ENCODE measurements around the gene C15orf61.

Gene C15orf61

DNA sequence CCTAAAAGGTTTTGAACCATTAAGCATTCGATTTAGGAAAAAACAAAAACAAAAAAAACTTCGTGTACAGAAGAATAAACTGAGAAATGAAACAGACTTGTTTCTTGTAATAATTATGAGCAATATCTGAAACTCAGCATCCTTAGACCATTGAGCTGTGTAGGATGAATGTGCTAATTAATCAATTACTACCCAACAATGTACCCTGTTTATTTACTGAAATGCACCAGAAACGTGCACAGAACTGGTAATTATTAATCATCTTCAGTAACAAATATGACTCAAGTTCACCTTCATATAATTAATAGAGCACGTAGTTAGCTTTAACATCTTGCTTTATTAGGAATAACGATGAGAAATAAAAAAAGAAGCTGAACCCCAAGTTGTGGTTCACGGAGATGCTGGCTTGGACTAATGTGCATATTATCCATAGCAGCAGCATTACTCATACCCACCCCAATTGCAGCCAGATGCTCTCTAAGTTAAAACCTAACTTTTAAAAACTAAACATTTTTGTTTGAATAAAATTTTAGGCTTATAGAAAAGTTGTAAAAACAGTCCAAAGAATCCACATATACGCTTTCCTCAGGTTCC is 10.2 kb upstream of the C15orf61 start:
- Histone ChIP-seq H2BK12ac (ENCODE audit: low read length in 2 of 2) (no peak overlapping the region), H3K27me3 (ENCODE audit: control insufficient read depth in 1 of 2, insufficient read depth in 1 of 2, low read length in 2 of 2) (no peaks in the 10 kb centered on the region), H3K18ac (ENCODE audit: low read depth in 1 of 2, low read length in 2 of 2) (no peak overlapping the region), H3K4me3 (ENCODE audit: insufficient read depth in 1 of 2, low read depth in 1 of 2, low read length in 2 of 2) (peak overlapping the region in 1 of 2 experiments; percentile 25), H3K4me1 (ENCODE audit: control insufficient read depth, insufficient read depth, low read depth, low read length) (peaks cover 7% of the 10 kb centered on the region), H3K23ac (ENCODE audit: low read length in 2 of 2) (no peak overlapping the region), H3K4ac (ENCODE audit: low read depth in 1 of 2, low read length in 2 of 2) (no peak overlapping the region), H3K14ac (ENCODE audit: low read length in 2 of 2) (no peak overlapping the region), H3K9me3 (ENCODE audit: control insufficient read depth, low read length) (no peaks in the 10 kb centered on the region), H3K4me2 (ENCODE audit: low read length, poor library complexity, severe bottlenecking) (no peak overlapping the region), H2AK5ac (ENCODE audit: low read length, severe bottlenecking) (no peak overlapping the region), H2AFZ (ENCODE audit: low read depth, low read length) (no peak overlapping the region), H4K91ac (ENCODE audit: low read length) (no peak overlapping the region), H3K79me1 (replicated peaks; ENCODE audit: low read length, poor library complexity, severe bottlenecking) (no peaks in the 10 kb centered on the region), H4K8ac (ENCODE audit: low read length) (no peak overlapping the region), H3K9ac (ENCODE audit: low read length) (peak overlapping the region; percentile 82), H3K27ac (ENCODE audit: low read length, poor library complexity, severe bottlenecking) (peak overlapping the region; percentile 90), H2BK120ac (ENCODE audit: low read depth, low read length) (no peak overlapping the region), H3K36me3 (ENCODE audit: control insufficient read depth in 1 of 2, insufficient read depth in 2 of 2, low read depth in 1 of 2, low read length in 2 of 2) (peaks cover 5 to 34% of the 10 kb centered on the region in 2 experiments), H2BK5ac (ENCODE audit: low read depth, low read length, poor library complexity, severe bottlenecking) (peak overlapping the region; percentile 87), H2BK15ac (ENCODE audit: low read depth, poor library complexity, severe bottlenecking) (no peak overlapping the region)
- 8% methylated on average over 2 of the region's 7 CpGs for WGBS
- peak; percentile 24 for DNase-seq

GRCh38 chr15:67511606-67512005 is 9.3 kb upstream of the C15orf61 start:
- no CpG with 5 or more reads among the region's 3 CpGs for WGBS
- peak overlapping the region; percentile 97 for H2AK5ac ChIP-seq (ENCODE audit: low read length, severe bottlenecking)

GRCh38 chr15:67512140-67512539 is 8.8 kb upstream of the C15orf61 start:
- no peak overlapping the region for H3K4me3 ChIP-seq (ENCODE audit: insufficient read depth in 1 of 2, low read depth in 1 of 2, low read length in 2 of 2)
- no peak overlapping the region for H2BK5ac ChIP-seq (ENCODE audit: low read depth, low read length, poor library complexity, severe bottlenecking)
- H3K4ac ChIP-seq (ENCODE audit: low read depth in 1 of 2, low read length in 2 of 2), result no peak overlapping the region
- 0% methylated on average over 1 of the region's 3 CpGs for WGBS
- no peak overlapping the region for H2BK120ac ChIP-seq (ENCODE audit: low read depth, low read length)
- H2AFZ ChIP-seq (ENCODE audit: low read depth, low read length), result no peak overlapping the region
- H2AK5ac ChIP-seq (ENCODE audit: low read length, severe bottlenecking), result no peak overlapping the region
- no peaks in the 10 kb centered on the region for H3K27me3 ChIP-seq (ENCODE audit: control insufficient read depth in 1 of 2, insufficient read depth in 1 of 2, low read length in 2 of 2)
- H3K9me3 ChIP-seq (ENCODE audit: control insufficient read depth, low read length), result no peaks in the 10 kb centered on the region
- H4K8ac ChIP-seq (ENCODE audit: low read length), result no peak overlapping the region
- no peak overlapping the region for H3K23ac ChIP-seq (ENCODE audit: low read length in 2 of 2)
- H2BK12ac ChIP-seq (ENCODE audit: low read length in 2 of 2), result no peak overlapping the region
- H3K36me3 ChIP-seq (ENCODE audit: control insufficient read depth in 1 of 2, insufficient read depth in 2 of 2, low read depth in 1 of 2, low read length in 2 of 2), result peaks cover 5 to 45% of the 10 kb centered on the region in 2 experiments
- no peak overlapping the region for H4K91ac ChIP-seq (ENCODE audit: low read length)
- H3K27ac ChIP-seq (ENCODE audit: low read length, poor library complexity, severe bottlenecking), result peak overlapping the region; percentile 90
- H3K14ac ChIP-seq (ENCODE audit: low read length in 2 of 2), result no peak overlapping the region
- H3K4me1 ChIP-seq (ENCODE audit: control insufficient read depth, insufficient read depth, low read depth, low read length), result peaks cover 7% of the 10 kb centered on the region
- no peaks in the 10 kb centered on the region for H3K79me1 ChIP-seq (replicated peaks; ENCODE audit: low read length, poor library complexity, severe bottlenecking)
- peak overlapping the region; percentile 4 for H3K9ac ChIP-seq (ENCODE audit: low read length)
- no peak overlapping the region for H3K18ac ChIP-seq (ENCODE audit: low read depth in 1 of 2, low read length in 2 of 2)
- no peak overlapping the region for H2BK15ac ChIP-seq (ENCODE audit: low read depth, poor library complexity, severe bottlenecking)
- H3K4me2 ChIP-seq (ENCODE audit: low read length, poor library complexity, severe bottlenecking), result no peak overlapping the region
- no peak for DNase-seq

More at GRCh38 chr15:67511606-67512005, 9.3 kb upstream of the C15orf61 start:
- Histone ChIP-seq H3K4me2 (ENCODE audit: low read length, poor library complexity, severe bottlenecking) (no peak overlapping the region), H2BK12ac (ENCODE audit: low read length in 2 of 2) (no peak overlapping the region), H2BK120ac (ENCODE audit: low read depth, low read length) (no peak overlapping the region), H3K4ac (ENCODE audit: low read depth in 1 of 2, low read length in 2 of 2) (no peak overlapping the region), H3K79me1 (replicated peaks; ENCODE audit: low read length, poor library complexity, severe bottlenecking) (no peaks in the 10 kb centered on the region), H3K27ac (ENCODE audit: low read length, poor library complexity, severe bottlenecking) (peak overlapping the region; percentile 90), H2BK5ac (ENCODE audit: low read depth, low read length, poor library complexity, severe bottlenecking) (peak overlapping the region; percentile 87), H3K27me3 (ENCODE audit: control insufficient read depth in 1 of 2, insufficient read depth in 1 of 2, low read length in 2 of 2) (no peaks in the 10 kb centered on the region), H3K23ac (ENCODE audit: low read length in 2 of 2) (no peak overlapping the region), H4K91ac (ENCODE audit: low read length) (no peak overlapping the region), H3K9me3 (ENCODE audit: control insufficient read depth, low read length) (no peaks in the 10 kb centered on the region), H4K8ac (ENCODE audit: low read length) (no peak overlapping the region), H3K4me1 (ENCODE audit: control insufficient read depth, insufficient read depth, low read depth, low read length) (peaks cover 7% of the 10 kb centered on the region), H3K9ac (ENCODE audit: low read length) (peak overlapping the region; percentile 82), H3K18ac (ENCODE audit: low read depth in 1 of 2, low read length in 2 of 2) (no peak overlapping the region), H3K36me3 (ENCODE audit: control insufficient read depth in 1 of 2, insufficient read depth in 2 of 2, low read depth in 1 of 2, low read length in 2 of 2) (peaks cover 5 to 40% of the 10 kb centered on the region in 2 experiments), H2BK15ac (ENCODE audit: low read depth, poor library complexity, severe bottlenecking) (no peak overlapping the region), H3K4me3 (ENCODE audit: insufficient read depth in 1 of 2, low read depth in 1 of 2, low read length in 2 of 2) (no peak overlapping the region), H3K14ac (ENCODE audit: low read length in 2 of 2) (no peak overlapping the region), H2AFZ (ENCODE audit: low read depth, low read length) (no peak overlapping the region)
- DNase-seq, result no peak

- Histone ChIP-seq H3K9ac (ENCODE audit: low read length) (no peak overlapping the region), H3K9me3 (ENCODE audit: control insufficient read depth, low read length) (no peaks in the 10 kb centered on the region), H3K27me3 (ENCODE audit: control insufficient read depth in 1 of 2, insufficient read depth in 1 of 2, low read length in 2 of 2) (no peaks in the 10 kb centered on the region), H4K91ac (ENCODE audit: low read length) (no peak overlapping the region), H2BK5ac (ENCODE audit: low read depth, low read length, poor library complexity, severe bottlenecking) (peak overlapping the region; percentile 5), H4K8ac (ENCODE audit: low read length) (no peak overlapping the region), H3K27ac (ENCODE audit: low read length, poor library complexity, severe bottlenecking) (no peak overlapping the region), H2BK12ac (ENCODE audit: low read length in 2 of 2) (no peak overlapping the region), H3K4ac (ENCODE audit: low read depth in 1 of 2, low read length in 2 of 2) (no peak overlapping the region), H3K4me3 (ENCODE audit: insufficient read depth in 1 of 2, low read depth in 1 of 2, low read length in 2 of 2) (no peak overlapping the region), H3K14ac (ENCODE audit: low read length in 2 of 2) (no peak overlapping the region), H2AK5ac (ENCODE audit: low read length, severe bottlenecking) (peak overlapping the region; percentile 27), H2BK15ac (ENCODE audit: low read depth, poor library complexity, severe bottlenecking) (no peak overlapping the region), H3K36me3 (ENCODE audit: control insufficient read depth in 1 of 2, insufficient read depth in 2 of 2, low read depth in 1 of 2, low read length in 2 of 2) (peaks cover 5 to 53% of the 10 kb centered on the region in 2 experiments), H3K18ac (ENCODE audit: low read depth in 1 of 2, low read length in 2 of 2) (no peak overlapping the region), H3K23ac (ENCODE audit: low read length in 2 of 2) (no peak overlapping the region), H2BK120ac (ENCODE audit: low read depth, low read length) (no peak overlapping the region), H3K4me2 (ENCODE audit: low read length, poor library complexity, severe bottlenecking) (no peak overlapping the region), H2AFZ (ENCODE audit: low read depth, low read length) (no peak overlapping the region), H3K4me1 (ENCODE audit: control insufficient read depth, insufficient read depth, low read depth, low read length) (peaks cover 7% of the 10 kb centered on the region), H3K79me1 (replicated peaks; ENCODE audit: low read length, poor library complexity, severe bottlenecking) (no peaks in the 10 kb centered on the region)
- DNase-seq, result no peak
- WGBS, result 80% methylated on average over 9 of the region's 9 CpGs
These were observed 7.8 kb upstream of the C15orf61 start for GRCh38 chr15:67512933-67513714.
